ENCODE data around the gene OR2M5. TPM values are rescaled to one million over a fixed set of nuclear protein-coding genes. Genes with fewer than 3 reads are reported as not detected.

OR2M5 gene
- polyA plus RNA-seq, 1 donor from 2014 or later = not detected

DNA sequence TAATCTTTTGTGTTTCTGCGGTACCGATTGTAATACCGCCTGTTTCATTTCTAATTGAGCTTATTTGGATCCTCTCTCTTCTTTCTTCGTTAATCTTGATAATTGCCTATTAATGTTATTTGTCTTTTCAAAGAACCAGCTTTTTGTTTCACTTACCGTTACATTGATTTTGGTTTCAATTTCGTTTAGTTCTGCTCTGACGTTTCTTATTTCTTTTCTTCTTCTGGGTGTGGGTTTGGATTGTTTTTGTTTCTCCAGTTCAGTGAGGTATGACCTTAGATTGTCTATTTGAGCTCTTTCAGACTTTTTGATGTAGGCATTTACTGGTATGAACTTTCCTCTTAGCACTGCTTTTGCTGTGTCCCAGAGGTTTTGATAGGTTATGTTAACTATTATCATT, 39.0 kb downstream of the OR2M5 start:
- H4K20me1 ChIP-seq (ENCODE audit: insufficient read depth) = no peaks in the 10 kb centered on the region
- H3K27ac ChIP-seq (ENCODE audit: low read length) = no peak overlapping the region
- no peaks in the 10 kb centered on the region for H3K9me3 ChIP-seq (ENCODE audit: low read length)

DNA sequence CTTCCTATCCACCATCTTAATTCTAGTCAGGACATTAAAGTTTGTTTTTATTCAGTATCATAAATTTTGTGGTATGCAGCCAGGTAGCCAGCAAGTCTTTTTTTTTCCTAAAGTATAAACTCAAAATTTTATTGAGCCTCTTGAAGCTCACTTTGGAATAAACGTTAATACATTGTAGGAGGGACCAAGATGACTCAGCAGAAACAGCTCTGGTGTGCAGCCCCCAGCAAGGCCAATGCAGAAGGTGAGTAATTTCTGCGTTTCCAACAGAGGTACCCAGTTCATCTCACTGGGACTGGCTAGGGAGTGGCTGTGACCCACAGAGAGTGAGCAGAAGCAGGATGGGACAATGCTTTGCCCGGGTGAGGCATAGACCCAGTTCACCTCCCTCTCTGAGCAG, 42.4 kb downstream of the OR2M5 start:
- H3K9me3 ChIP-seq (ENCODE audit: low read length) = no peaks in the 10 kb centered on the region
- no peak overlapping the region for H2AFZ ChIP-seq (ENCODE audit: low read depth, low read length)
- H3K9me2 ChIP-seq (ENCODE audit: insufficient read depth, low read length) = no peaks in the 10 kb centered on the region
- TF ChIP-seq POLR2AphosphoS5 (IDR thresholded peaks at IDR 0.05) = no peak
- no peak for TF ChIP-seq MXI1 (conservative IDR thresholded peaks at IDR 0.05; ENCODE audit: poor library complexity, severe bottlenecking)
- no peak for TF ChIP-seq EP300 (conservative IDR thresholded peaks at IDR 0.05; ENCODE audit: poor library complexity, severe bottlenecking)
- TF ChIP-seq, protein P1, sequence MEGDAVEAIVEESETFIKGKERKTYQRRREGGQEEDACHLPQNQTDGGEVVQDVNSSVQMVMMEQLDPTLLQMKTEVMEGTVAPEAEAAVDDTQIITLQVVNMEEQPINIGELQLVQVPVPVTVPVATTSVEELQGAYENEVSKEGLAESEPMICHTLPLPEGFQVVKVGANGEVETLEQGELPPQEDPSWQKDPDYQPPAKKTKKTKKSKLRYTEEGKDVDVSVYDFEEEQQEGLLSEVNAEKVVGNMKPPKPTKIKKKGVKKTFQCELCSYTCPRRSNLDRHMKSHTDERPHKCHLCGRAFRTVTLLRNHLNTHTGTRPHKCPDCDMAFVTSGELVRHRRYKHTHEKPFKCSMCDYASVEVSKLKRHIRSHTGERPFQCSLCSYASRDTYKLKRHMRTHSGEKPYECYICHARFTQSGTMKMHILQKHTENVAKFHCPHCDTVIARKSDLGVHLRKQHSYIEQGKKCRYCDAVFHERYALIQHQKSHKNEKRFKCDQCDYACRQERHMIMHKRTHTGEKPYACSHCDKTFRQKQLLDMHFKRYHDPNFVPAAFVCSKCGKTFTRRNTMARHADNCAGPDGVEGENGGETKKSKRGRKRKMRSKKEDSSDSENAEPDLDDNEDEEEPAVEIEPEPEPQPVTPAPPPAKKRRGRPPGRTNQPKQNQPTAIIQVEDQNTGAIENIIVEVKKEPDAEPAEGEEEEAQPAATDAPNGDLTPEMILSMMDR (IDR thresholded peaks at IDR 0.05; ENCODE audit: poor library complexity, severe bottlenecking) = no peak
- TF ChIP-seq SMC3 (conservative IDR thresholded peaks at IDR 0.05; ENCODE audit: poor library complexity) = no peak
- no peak for TF ChIP-seq RAD21 (conservative IDR thresholded peaks at IDR 0.05)
- TF ChIP-seq, protein P2, sequence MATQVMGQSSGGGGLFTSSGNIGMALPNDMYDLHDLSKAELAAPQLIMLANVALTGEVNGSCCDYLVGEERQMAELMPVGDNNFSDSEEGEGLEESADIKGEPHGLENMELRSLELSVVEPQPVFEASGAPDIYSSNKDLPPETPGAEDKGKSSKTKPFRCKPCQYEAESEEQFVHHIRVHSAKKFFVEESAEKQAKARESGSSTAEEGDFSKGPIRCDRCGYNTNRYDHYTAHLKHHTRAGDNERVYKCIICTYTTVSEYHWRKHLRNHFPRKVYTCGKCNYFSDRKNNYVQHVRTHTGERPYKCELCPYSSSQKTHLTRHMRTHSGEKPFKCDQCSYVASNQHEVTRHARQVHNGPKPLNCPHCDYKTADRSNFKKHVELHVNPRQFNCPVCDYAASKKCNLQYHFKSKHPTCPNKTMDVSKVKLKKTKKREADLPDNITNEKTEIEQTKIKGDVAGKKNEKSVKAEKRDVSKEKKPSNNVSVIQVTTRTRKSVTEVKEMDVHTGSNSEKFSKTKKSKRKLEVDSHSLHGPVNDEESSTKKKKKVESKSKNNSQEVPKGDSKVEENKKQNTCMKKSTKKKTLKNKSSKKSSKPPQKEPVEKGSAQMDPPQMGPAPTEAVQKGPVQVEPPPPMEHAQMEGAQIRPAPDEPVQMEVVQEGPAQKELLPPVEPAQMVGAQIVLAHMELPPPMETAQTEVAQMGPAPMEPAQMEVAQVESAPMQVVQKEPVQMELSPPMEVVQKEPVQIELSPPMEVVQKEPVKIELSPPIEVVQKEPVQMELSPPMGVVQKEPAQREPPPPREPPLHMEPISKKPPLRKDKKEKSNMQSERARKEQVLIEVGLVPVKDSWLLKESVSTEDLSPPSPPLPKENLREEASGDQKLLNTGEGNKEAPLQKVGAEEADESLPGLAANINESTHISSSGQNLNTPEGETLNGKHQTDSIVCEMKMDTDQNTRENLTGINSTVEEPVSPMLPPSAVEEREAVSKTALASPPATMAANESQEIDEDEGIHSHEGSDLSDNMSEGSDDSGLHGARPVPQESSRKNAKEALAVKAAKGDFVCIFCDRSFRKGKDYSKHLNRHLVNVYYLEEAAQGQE (IDR thresholded peaks at IDR 0.05; ENCODE audit: borderline replicate concordance) = no peak
- no peak for TF ChIP-seq EZH2 (IDR thresholded peaks at IDR 0.05; ENCODE audit: borderline replicate concordance, insufficient read depth, low read length, poor library complexity, severe bottlenecking)
- TF ChIP-seq TAF1 (IDR thresholded peaks at IDR 0.05; ENCODE audit: low read depth) = no peak
- H3K27ac ChIP-seq (ENCODE audit: low read length) = no peak overlapping the region
- no peak overlapping the region for H3K4me3 ChIP-seq (ENCODE audit: low read length)
- no peaks in the 10 kb centered on the region for H4K20me1 ChIP-seq (ENCODE audit: insufficient read depth)
- H3K36me3 ChIP-seq (ENCODE audit: insufficient read depth, low read length) = no peaks in the 10 kb centered on the region
- H3K4me2 ChIP-seq (ENCODE audit: low read length) = no peak overlapping the region
- no peaks in the 10 kb centered on the region for H3K79me2 ChIP-seq (replicated peaks; ENCODE audit: insufficient read depth, low read length)
- no peak overlapping the region for H3K9ac ChIP-seq (ENCODE audit: low read length)
- no peaks in the 10 kb centered on the region for H3K27me3 ChIP-seq (ENCODE audit: insufficient read depth, low read depth, low read length)
- H3F3A ChIP-seq (ENCODE audit: insufficient read depth, low read length, poor library complexity, severe bottlenecking) = no peaks in the 10 kb centered on the region

More for the DNA sequence above, 39.0 kb downstream of the OR2M5 start:
- Histone ChIP-seq H3K27me3 (ENCODE audit: insufficient read depth, low read depth, low read length) (no peaks in the 10 kb centered on the region), H3K36me3 (ENCODE audit: insufficient read depth, low read length) (no peaks in the 10 kb centered on the region), H2AFZ (ENCODE audit: low read depth, low read length) (no peak overlapping the region), H3K4me2 (ENCODE audit: low read length) (no peak overlapping the region), H3K79me2 (replicated peaks; ENCODE audit: insufficient read depth, low read length) (no peaks in the 10 kb centered on the region), H3K9me2 (ENCODE audit: insufficient read depth, low read length) (no peaks in the 10 kb centered on the region), H3F3A (ENCODE audit: insufficient read depth, low read length, poor library complexity, severe bottlenecking) (no peaks in the 10 kb centered on the region), H3K4me3 (ENCODE audit: low read length) (no peak overlapping the region), H3K9ac (ENCODE audit: low read length) (no peak overlapping the region)
- TF ChIP-seq EP300 (conservative IDR thresholded peaks at IDR 0.05; ENCODE audit: poor library complexity, severe bottlenecking) = no peak
- no peak for TF ChIP-seq SMC3 (conservative IDR thresholded peaks at IDR 0.05; ENCODE audit: poor library complexity)
- TF ChIP-seq TAF1 (IDR thresholded peaks at IDR 0.05; ENCODE audit: low read depth) = no peak
- no peak for TF ChIP-seq POLR2AphosphoS5 (IDR thresholded peaks at IDR 0.05)
- TF ChIP-seq, protein P2 (IDR thresholded peaks at IDR 0.05; ENCODE audit: borderline replicate concordance) = no peak
- no peak for TF ChIP-seq EZH2 (IDR thresholded peaks at IDR 0.05; ENCODE audit: borderline replicate concordance, insufficient read depth, low read length, poor library complexity, severe bottlenecking)
- TF ChIP-seq RAD21 (conservative IDR thresholded peaks at IDR 0.05) = no peak
- TF ChIP-seq, protein P1 (IDR thresholded peaks at IDR 0.05; ENCODE audit: poor library complexity, severe bottlenecking) = no peak
- TF ChIP-seq MXI1 (conservative IDR thresholded peaks at IDR 0.05; ENCODE audit: poor library complexity, severe bottlenecking) = no peak

All from neural cell (in vitro differentiated cells).